GM21528 (cell line): ENCODE measurements around the gene LRP1-AS.
"Not testable (repeated sequence)": the region's sequence is repeated elsewhere in the genome, so short reads cannot be mapped to it uniquely, and the experiment has no call there.

Experiments used
- ATAC-seq: cut with Tn5 transposase; IDR thresholded peaks from one replicate; pipeline ENCODE4 v1.9.1; 2021; ENCODE audit warnings: mild to moderate bottlenecking, moderate library complexity; ENCODE audit not compliant: unreplicated experiment, low FRiP score

The LRP1-AS gene

GRCh38 chr12:57127101-57127725, 20.2 kb downstream of the LRP1-AS start:
- no peak for ATAC-seq

- ATAC-seq = no peak
Measured at GRCh38 chr12:57126561-57126960, 20.9 kb downstream of the LRP1-AS start.

- no peak for ATAC-seq
Measured at GRCh38 chr12:57126061-57126460, 21.4 kb downstream of the LRP1-AS start.

DNA sequence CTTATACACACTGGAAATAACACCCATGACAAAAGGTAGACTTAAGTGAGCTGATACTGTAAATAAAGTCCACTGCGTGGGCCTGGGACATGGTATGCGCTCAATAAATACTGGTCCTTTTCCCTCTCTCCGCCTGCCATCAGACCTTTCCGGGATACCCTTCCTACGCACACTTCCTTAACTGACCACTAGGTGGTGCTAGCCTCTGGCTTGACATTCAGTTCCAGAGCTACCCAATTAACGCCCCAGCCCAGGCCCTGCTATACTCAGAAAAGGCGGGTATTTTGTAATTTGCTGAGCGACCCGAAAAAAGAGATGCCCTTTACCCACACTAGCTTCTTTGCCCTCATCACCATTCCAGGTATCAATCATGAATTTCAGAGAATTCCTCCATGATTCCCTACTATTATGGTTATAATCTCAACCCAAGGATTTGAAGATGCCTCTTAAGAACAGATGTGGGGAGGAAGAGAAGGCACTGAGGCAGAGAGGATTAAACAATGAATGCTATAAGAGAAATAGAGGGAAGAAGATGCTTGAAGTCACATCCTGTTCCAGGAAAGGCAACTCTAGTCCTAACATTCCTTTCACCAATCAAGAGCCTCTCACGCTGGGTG, 23.1 kb downstream of the LRP1-AS start:
- ATAC-seq = no peak

DNA sequence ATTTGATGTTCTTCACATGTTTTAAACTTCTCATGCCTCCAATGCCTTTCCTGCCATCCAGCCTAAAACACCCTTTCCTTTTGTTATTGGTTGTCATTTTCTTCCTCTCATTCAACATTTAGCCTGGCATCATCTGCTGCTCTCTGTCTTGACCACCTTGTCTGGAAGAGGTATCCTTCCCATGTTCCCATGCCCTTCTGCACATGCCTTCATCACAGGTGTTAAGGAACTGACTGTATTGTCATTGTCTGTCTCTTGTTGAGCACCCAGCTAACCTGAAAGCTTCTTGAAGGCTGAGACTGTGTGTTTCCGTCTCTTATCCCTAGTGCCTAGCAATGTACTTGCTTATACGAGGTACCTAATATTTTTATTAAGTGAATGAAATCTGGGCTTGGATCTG, 23.6 kb downstream of the LRP1-AS start:
- ATAC-seq = no peak

DNA sequence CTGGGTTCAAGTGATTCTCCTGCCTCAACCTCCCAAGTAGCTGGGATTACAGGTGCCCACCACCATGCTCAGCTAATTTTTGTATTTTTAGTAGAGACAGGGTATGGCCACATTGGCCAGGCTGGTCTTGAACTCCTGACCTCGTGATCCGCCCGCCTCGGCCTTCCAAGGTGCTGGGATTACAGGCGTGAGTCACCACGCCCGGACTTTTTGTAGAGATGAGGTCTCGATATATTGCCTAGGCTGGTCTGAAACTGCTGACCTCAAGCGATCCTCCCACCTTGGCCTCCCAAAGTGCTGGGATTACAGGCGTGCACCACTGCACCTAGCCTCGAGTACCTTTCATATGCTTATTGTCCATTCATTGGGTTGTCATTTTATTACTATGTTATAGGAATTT, 26.7 kb downstream of the LRP1-AS start:
- ATAC-seq = not testable (repeated sequence)

DNA sequence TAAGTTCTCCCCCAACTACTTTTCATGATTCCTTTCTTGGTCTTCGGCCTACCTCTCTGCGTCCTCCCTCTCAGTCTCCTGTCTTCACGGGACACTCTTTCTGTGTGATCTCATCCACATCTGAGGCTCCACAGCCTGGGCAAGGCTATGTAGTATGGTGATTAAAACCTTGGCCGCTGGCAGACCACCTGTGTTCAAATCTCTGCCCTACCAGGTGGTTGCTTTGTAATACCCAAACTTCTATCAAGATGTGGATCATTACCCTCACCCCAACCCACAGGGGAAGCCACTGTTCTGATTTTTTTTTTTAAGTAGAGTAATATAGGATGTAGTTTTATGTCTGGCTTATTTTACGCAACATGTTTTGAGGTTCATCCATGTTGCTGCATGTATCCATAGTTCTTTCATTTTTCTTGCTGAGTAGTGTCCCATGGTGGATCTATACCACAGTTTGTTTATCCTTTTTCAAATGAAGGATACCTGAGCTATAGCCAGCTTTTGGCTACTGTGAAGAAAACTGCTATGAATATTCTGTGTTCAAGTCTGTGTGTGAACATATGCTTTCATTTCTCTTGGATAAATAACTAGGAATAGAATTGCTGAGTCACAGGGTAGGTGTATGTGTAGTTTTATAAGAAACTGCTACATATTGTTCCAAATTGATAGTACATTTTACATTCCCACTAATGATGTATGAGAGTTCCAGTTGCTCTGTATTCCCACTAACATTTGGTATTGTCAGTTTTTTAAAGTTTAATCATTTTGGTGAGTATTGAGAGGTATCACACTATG, 27.9 kb downstream of the LRP1-AS start:
- no peak for ATAC-seq

- no peak for ATAC-seq
Measured at GRCh38 chr12:57118711-57119271, 28.6 kb downstream of the LRP1-AS start.

DNA sequence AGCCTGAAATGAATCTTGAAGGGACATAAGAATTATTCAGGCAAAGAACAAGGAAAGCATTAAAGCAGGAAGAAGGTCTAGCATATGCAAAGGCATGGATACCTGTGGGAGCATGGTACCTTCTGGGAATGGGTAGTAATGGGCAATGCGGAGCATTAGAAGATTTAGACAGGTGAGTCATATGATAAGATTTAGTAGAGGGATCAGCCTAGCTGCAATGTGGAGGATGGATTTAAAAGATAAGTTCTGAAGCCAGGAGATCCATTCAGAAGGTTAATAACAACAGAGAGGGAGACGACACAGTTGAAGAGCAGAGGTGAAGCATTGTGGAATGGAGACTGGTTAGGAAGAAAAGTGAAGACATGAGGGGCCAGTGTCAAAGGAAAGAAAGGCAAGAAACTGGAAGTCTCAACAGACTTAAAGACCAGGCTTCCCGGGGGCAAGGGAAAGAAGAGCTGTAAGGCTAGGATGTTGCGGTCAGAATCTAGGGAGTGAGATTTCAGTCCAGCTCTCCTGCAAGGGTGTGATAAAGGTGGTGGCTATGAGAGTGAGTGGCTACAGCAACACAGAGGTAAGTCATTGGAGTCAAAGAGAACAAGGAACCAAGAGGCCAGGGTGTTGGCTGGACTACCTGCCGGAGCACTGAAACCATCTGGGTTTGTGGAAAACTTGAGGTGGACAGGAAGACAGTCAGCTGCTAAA, 30.7 kb downstream of the LRP1-AS start:
- no peak for ATAC-seq

- no peak for ATAC-seq
Measured at GRCh38 chr12:57112492-57113294, 34.7 kb downstream of the LRP1-AS start.

- peak; percentile 47 for ATAC-seq
Measured at GRCh38 chr12:57111031-57111734, 36.2 kb downstream of the LRP1-AS start, which contains the start of gene STAT6. TSS of gene STAT6 (minus strand) at chr12:57111362. CDS start at chr12:57108278, 3,084 bp downstream.

DNA sequence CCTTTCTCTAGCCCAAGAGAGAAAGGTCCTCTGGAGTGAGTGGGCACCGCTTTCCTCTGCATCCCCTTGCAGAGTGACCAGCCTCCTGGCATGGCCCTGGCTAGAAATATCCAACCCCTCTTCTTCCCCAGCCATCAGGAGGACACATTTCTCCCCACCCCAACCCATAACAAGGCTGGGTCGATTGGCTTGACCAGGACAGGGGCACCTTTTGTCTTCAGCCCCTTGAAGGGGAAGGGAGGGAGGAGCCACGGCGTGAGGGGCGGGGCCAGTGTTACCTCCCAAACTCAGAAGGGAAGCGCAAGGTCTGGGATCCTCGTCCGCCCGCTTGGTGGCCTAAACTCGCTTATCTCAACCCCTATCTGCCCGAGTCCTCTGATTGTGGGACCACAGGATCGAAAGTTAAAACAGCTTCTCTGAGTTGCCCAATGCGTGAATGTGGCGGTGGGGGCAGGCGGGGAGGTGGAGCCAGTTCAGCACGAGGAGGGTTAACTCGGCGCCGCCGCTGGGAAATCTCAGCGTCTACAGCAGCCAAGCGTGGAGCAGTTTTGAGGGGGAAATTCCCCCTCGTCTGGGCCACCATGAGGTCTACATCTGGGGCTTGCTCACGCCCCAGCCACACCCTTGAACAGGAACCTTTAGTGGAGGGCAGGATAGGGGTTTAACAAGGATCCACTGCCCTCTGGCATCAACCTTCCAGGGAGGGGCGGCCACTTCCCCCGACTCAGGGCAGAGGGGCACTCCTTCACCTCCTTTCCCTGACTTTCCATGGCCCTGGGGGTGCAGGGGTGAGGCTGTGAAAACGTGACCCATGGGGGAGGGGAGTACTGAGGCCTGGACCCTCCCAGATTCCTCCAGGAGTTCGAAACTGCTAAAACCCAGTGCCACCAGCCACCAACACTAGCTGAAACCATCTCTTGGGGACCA, 37.1 kb downstream of the LRP1-AS start:
- peak; percentile 42 for ATAC-seq

- ATAC-seq = no peak
Measured at GRCh38 chr12:57109207-57110103, 38.0 kb downstream of the LRP1-AS start.

DNA sequence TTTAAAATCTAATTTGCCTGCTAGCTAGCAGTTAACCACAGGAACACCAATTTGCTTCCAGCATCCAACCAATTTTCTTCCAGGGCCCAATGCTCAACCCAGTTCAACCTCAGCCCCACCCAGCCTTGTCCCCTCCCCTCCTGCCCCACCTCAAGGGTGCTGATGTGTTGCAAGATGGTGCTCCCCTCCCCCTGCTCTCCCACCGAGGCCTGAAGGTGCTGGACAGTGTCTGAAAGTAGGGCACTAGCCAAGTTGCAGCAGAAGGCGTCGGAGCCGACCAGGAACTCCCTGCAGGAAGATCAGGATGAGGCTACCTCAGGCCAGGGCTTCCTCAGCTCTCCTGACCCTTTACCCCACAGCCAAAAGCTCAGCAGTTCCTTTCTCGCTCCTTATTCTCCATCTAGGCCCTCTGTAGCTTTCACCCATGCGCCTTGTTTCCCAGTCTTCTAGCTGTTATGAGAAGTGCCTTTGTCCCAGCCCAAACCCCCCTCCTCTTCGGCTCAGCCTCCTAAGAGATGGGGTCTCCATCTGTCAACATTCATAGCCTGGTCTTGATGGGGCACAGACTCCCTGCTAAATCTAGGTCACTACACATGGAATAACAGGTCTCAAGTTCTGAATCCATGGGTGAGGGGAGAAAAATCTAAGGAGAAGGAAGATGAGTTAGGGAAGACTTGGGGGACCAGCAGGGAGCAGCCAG, 39.8 kb downstream of the LRP1-AS start:
- ATAC-seq = no peak

DNA sequence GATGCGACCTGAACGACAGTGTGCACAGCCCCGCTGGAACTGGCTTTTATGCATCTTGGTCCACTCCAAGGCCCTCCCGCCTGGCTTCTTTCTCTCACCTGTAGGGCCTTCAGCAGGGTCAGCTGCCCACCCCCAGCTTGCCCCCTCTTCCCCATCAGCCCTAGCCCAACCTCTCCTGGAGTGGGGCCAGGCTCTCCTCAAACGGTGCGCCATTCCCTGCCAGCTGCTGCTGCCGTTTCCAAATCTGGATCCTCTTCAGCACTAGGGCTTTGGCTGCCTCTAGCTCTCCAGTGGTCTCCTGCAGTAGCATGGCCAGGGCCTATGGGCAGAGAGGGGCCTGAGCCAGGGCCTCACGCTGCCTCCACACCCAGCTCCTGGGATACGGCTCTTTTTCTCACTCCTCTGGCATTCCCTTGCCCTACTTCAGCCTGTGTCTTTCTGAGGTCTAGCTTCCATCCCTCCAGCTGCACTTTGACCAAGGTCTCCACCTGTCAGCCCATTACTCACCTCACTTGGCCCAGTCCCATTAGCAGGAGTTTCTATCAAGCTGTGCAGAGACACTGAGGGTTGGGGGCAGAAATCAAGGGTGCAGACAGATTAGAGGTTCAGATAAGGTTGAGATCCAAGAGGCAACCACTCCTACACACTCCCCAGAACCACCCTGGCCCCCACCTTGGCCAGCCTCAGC, 41.3 kb downstream of the LRP1-AS start:
- ATAC-seq = no peak
